ENCODE data around the gene UTP18. TPM values are rescaled to one million over a fixed set of nuclear protein-coding genes. Genes with fewer than 3 reads are reported as not detected.
"Not testable (repeated sequence)": the region's sequence is repeated elsewhere in the genome, so short reads cannot be mapped to it uniquely, and the experiment has no call there.

The UTP18 gene
- total RNA-seq, 2 experiments from 2014 or later, result 61.9 to 67.9 TPM

DNA sequence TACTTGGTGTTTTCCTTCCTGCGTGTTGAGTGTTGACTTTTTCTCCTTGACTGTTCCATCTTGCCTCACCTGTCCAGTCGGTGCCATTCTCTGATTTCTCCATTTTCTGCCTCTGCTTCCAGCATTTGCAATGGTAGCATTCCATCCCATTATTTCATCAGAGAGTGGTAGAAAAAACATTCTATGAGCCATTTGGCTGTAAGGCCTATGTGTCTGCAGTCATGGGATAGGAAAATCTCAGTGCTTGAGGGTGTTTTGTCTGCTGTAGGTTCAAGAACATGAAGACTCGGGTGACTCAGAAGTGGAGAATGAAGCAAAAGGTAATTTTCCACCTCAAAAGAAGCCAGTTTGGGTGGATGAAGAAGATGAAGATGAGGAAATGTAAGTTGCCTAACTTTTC lies 2.7 kb downstream of the UTP18 start:
- H3K9me3 Mint-ChIP-seq, result no peaks in the 10 kb centered on the region
- H3K27me3 Mint-ChIP-seq, result no peaks in the 10 kb centered on the region
- intact Hi-C loops (cut with micrococcal nuclease), result no loop called here
- peak overlapping the region; percentile 17 for H3K27ac Mint-ChIP-seq
- CTCF ChIA-PET, result no interaction called here
- peaks cover 52% of the 10 kb centered on the region for H3K36me3 Mint-ChIP-seq (ENCODE audit: low read depth)
- DNase-seq (no peak), ATAC-seq (no peak)
- H3K4me1 Mint-ChIP-seq (ENCODE audit: low read depth), result peaks cover 51% of the 10 kb centered on the region
- TF ChIP-seq, protein P1, sequence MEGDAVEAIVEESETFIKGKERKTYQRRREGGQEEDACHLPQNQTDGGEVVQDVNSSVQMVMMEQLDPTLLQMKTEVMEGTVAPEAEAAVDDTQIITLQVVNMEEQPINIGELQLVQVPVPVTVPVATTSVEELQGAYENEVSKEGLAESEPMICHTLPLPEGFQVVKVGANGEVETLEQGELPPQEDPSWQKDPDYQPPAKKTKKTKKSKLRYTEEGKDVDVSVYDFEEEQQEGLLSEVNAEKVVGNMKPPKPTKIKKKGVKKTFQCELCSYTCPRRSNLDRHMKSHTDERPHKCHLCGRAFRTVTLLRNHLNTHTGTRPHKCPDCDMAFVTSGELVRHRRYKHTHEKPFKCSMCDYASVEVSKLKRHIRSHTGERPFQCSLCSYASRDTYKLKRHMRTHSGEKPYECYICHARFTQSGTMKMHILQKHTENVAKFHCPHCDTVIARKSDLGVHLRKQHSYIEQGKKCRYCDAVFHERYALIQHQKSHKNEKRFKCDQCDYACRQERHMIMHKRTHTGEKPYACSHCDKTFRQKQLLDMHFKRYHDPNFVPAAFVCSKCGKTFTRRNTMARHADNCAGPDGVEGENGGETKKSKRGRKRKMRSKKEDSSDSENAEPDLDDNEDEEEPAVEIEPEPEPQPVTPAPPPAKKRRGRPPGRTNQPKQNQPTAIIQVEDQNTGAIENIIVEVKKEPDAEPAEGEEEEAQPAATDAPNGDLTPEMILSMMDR (IDR thresholded peaks at IDR 0.05), result no peak
- peak overlapping the region; percentile 77 for H3K4me3 Mint-ChIP-seq
- POLR2A ChIA-PET, result interaction anchor here (1.4 kb wide), 1 partner anchor 23 kb away, joined by 4 read pairs; no protein-coding TSS in a partner anchor

DNA sequence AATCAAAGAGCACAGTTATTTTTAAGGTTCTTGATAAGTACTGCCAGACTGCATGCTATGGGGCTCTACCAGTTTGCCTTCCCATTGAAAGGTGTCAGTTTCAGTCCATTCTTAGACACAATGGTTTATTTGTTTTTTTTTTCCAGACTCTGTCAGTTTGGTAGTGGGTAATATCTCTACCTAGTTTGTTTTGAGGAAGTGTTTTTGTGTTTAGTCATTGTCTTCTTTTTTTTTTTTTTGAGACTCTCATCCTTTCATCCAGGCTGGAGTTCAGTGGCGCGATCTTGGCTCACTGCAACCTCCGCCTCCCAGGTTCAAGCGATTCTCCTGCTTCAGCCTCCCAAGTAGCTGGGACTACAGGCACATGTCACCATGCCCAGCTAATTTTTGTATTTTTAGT lies 4.1 kb downstream of the UTP18 start:
- POLR2A ChIA-PET; H3K27me3 Mint-ChIP-seq; ATAC-seq; H3K9me3 Mint-ChIP-seq; DNase-seq; CTCF ChIA-PET; H3K4me3 Mint-ChIP-seq; intact Hi-C loops (cut with micrococcal nuclease): not testable (repeated sequence)
- H3K4me1 Mint-ChIP-seq (ENCODE audit: low read depth), result peaks cover 48% of the 10 kb centered on the region
- H3K27ac Mint-ChIP-seq, result peak overlapping the region; percentile 49
- H3K36me3 Mint-ChIP-seq (ENCODE audit: low read depth), result peaks cover 53% of the 10 kb centered on the region

DNA sequence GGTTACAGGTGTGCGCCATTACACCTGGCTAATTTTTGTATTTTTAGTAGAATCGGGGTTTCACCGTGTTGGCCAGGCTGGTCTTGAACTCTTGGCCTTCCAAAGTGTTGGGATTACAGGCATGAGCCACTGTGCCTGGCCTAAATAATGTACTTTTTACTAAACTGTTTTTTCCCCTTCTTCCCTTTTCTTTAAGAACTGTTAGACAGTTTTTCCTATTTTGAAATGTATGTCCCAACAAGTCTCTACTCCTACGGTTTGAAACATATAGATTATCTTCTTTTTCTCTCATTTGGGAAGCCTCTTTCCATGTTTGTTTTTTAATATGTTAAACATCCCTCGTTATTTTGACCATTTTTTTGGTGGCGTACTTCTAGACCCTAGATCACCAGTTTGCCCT lies 9.6 kb downstream of the UTP18 start:
- DNase-seq (no peak), ATAC-seq (no peak)
- TF ChIP-seq, protein P1 (IDR thresholded peaks at IDR 0.05), result no peak
- Mint-ChIP-seq H3K9me3 (no peaks in the 10 kb centered on the region), H3K27me3 (no peaks in the 10 kb centered on the region), H3K36me3 (ENCODE audit: low read depth) (peaks cover 51% of the 10 kb centered on the region), H3K27ac (peak overlapping the region; percentile 8), H3K4me3 (no peak overlapping the region), H3K4me1 (ENCODE audit: low read depth) (peaks cover 36% of the 10 kb centered on the region)
- POLR2A ChIA-PET, result no interaction called here
- intact Hi-C loops (cut with micrococcal nuclease), result no loop called here
- CTCF ChIA-PET, result interaction anchor here (1.5 kb wide), 1 partner anchor 9 kb away, joined by 3 read pairs; the partner anchor contains the start of gene UTP18

DNA sequence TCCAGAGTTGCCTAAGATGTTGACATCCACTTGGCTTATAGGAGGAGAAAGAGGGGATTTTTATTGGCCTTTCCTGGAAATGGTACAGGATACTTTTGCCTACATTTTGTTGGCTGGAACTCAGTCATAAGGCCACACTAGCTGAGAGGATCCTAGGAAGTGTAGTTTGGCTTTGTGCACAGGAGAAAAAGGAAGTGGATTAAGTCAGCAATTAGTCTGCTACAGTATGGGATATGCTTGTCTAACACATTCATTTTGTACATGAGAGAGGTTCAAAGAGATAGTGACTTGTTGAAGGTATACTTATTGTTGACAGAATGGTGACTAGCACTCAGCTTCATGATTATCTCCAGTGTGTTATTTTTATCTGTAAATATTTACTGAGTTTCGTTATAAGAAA lies 10.3 kb downstream of the UTP18 start:
- intact Hi-C loops (cut with micrococcal nuclease), result no loop called here
- Mint-ChIP-seq H3K36me3 (ENCODE audit: low read depth) (peaks cover 55% of the 10 kb centered on the region), H3K4me1 (ENCODE audit: low read depth) (peaks cover 37% of the 10 kb centered on the region), H3K27me3 (no peaks in the 10 kb centered on the region), H3K4me3 (no peak overlapping the region), H3K9me3 (no peaks in the 10 kb centered on the region), H3K27ac (no peak overlapping the region)
- ChIA-PET CTCF (interaction anchor here (1.4 kb wide), 1 partner anchor 11 kb away, joined by 3 read pairs; no protein-coding TSS in a partner anchor), POLR2A (interaction anchor here (1.2 kb wide), 1 partner anchor 16 kb away, joined by 4 read pairs; no protein-coding TSS in a partner anchor)
- TF ChIP-seq, protein P1 (IDR thresholded peaks at IDR 0.05), result no peak
- DNase-seq (no peak), ATAC-seq (no peak)

DNA sequence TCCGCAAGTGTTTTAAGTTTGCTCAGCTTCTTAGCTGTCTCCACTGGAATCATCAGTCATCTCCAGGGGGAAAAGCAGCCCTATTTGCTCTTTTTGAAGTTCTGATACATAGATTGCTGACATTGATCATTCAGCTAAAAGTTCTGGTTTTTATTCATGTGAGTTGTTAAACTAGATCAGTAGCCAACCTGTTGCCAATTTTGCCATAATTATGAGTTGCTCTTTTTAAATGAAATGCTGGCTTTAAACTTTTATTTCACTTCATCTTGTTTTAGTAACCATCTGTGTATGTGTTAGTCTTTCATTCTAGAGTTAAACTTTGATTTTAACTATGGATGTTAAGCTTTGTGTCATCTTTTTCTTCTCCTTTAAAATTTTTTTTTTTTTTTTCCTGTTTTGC lies 12.5 kb downstream of the UTP18 start:
- H3K36me3 Mint-ChIP-seq (ENCODE audit: low read depth), result peaks cover 55% of the 10 kb centered on the region
- no peak for ATAC-seq
- no peak for DNase-seq
- ChIA-PET CTCF (interaction anchor here (0.9 kb wide), 1 partner anchor 11 kb away, joined by 3 read pairs; no protein-coding TSS in a partner anchor), POLR2A (interaction anchor here (1.2 kb wide), 1 partner anchor 108 kb away, joined by 3 read pairs; no protein-coding TSS in a partner anchor)
- TF ChIP-seq, protein P1 (IDR thresholded peaks at IDR 0.05), result no peak
- H3K4me3 Mint-ChIP-seq, result no peak overlapping the region
- peaks cover 30% of the 10 kb centered on the region for H3K4me1 Mint-ChIP-seq (ENCODE audit: low read depth)
- H3K27ac Mint-ChIP-seq, result no peak overlapping the region
- H3K27me3 Mint-ChIP-seq, result no peaks in the 10 kb centered on the region
- H3K9me3 Mint-ChIP-seq, result no peaks in the 10 kb centered on the region
- intact Hi-C loops (cut with micrococcal nuclease), result no loop called here

Data from activated CD8-positive, alpha-beta T cell treated with anti-CD3 and anti-CD28 coated beads for 36 hours (primary cell).